ENCODE measurements around the gene TRERF1. TPM values are rescaled to one million over a fixed set of nuclear protein-coding genes. Genes with fewer than 3 reads are reported as not detected.
A peak's percentile ranks its signal among the peaks of the same experiment; 100 is the strongest.

The TRERF1 gene
- total and polyA plus RNA-seq, 2 of the 8 experiments (the other 6 are each of a cell fraction or from before 2014, with no cell fraction given), result 10.8 to 21.5 TPM

GRCh38 chr6:42236030-42236429 lies 215.7 kb downstream of the TRERF1 start:
- Histone ChIP-seq H3K23ac (ENCODE audit: insufficient read length) (no peak overlapping the region), H3K9me3 (ENCODE audit: insufficient read depth in 2 of 2, low read depth in 1 of 2, low read length in 1 of 2) (no peaks in the 10 kb centered on the region), H3K14ac (ENCODE audit: insufficient read length) (no peak overlapping the region), H3K27me3 (replicated peaks in 1 of 4; ENCODE audit: control insufficient read depth in 3 of 4, extremely low read depth in 1 of 4, insufficient read depth in 3 of 4, low read length in 3 of 4) (no peaks in the 10 kb centered on the region), H2AFZ (ENCODE audit: low read length) (no peak overlapping the region), H3K18ac (ENCODE audit: extremely low read depth, low read length) (no peak overlapping the region), H4K20me1 (replicated peaks in 1 of 2; ENCODE audit: control insufficient read depth in 1 of 2, insufficient read depth in 2 of 2, low read length in 2 of 2) (peaks cover 0 to 1% of the 10 kb centered on the region in 2 experiments), H3K36me3 (ENCODE audit: control insufficient read depth in 2 of 4, insufficient read depth in 4 of 4, low read length in 3 of 4) (peaks cover 3 to 41% (median 20%) of the 10 kb centered on the region in 4 experiments; a peak in 7 of 8 replicates), H3K23me2 (ENCODE audit: low read depth, low read length) (no peaks in the 10 kb centered on the region), H3K4ac (replicated peaks; ENCODE audit: insufficient read length, low read depth, low read length) (no peak overlapping the region), H3K4me3 (ENCODE audit: extremely low read depth in 1 of 4, insufficient read depth in 2 of 4, low read depth in 3 of 4, low read length in 4 of 4) (no peak overlapping the region), H2AK5ac (ENCODE audit: low read depth, low read length) (no peak overlapping the region), H2BK15ac (ENCODE audit: low read length) (no peak overlapping the region), H3K9ac (replicated peaks in 1 of 4; ENCODE audit: extremely low read depth in 1 of 4, low read depth in 3 of 4, low read length in 3 of 4) (no peak overlapping the region), H2BK12ac (ENCODE audit: low read depth, low read length) (no peak overlapping the region), H2BK5ac (ENCODE audit: low read depth, low read length) (no peak overlapping the region), H3K79me1 (ENCODE audit: low read depth, low read length) (no peaks in the 10 kb centered on the region), H4K5ac (ENCODE audit: insufficient read length, low read depth, low read length) (no peak overlapping the region), H3K56ac (replicated peaks; ENCODE audit: insufficient read length, low read depth, low read length) (no peak overlapping the region), H4K91ac (replicated peaks; ENCODE audit: insufficient read length, low read length) (no peak overlapping the region), H2BK20ac (ENCODE audit: low read length) (no peak overlapping the region), H3K4me1 (replicated peaks in 1 of 4; ENCODE audit: control insufficient read depth in 3 of 4, insufficient read depth in 4 of 4, low read length in 3 of 4) (no peaks in the 10 kb centered on the region; a peak in 1 of 7 replicates), H4K8ac (ENCODE audit: extremely low read depth, insufficient read depth, low read length) (0 out of 2 replicates have a peak overlapping the region, but pooled peaks have one; percentile 6), H3K79me2 (ENCODE audit: control insufficient read depth in 1 of 2, insufficient read depth in 2 of 2, low read length in 2 of 2) (no peaks in the 10 kb centered on the region), H3K27ac (ENCODE audit: low read depth, low read length) (no peak overlapping the region), H2BK120ac (replicated peaks; ENCODE audit: low read depth, low read length) (no peak overlapping the region), H3K4me2 (ENCODE audit: insufficient read depth in 1 of 2, low read depth in 2 of 2, low read length in 2 of 2) (no peak overlapping the region)
- DNase-seq (ENCODE audit: low read depth in 1 of 2, low spot score in 2 of 2) (no peak), FAIRE-seq (no peak)
- 83% methylated on average over 5 of the region's 9 CpGs; no CpG with 5 or more reads in 1 of the 2 experiments for WGBS, 2 experiments (ENCODE audit: extremely low coverage in 1 of 2, insufficient coverage in 1 of 2, insufficient read length in 1 of 2, insufficient replicate concordance in 2 of 2, low coverage in 1 of 2, low lambda C conversion rate in 2 of 2, missing lambda C conversion rate in 1 of 2)
- ChIA-PET CTCF (ENCODE audit: partially characterized antibody) (interaction anchor here (0.8 to 1.7 kb wide), 2 partner anchors 21 to 312 kb away, joined by 3 to 6 read pairs; no protein-coding TSS in a partner anchor), POLR2A (ENCODE audit: partially characterized antibody) (interaction anchor here (0.6 kb wide), 2 partner anchors 122 to 178 kb away, joined by 3 read pairs; no protein-coding TSS in a partner anchor)
- TF ChIP-seq SIN3A (conservative IDR thresholded peaks at IDR 0.05 in 1 of 2, IDR thresholded peaks at IDR 0.05 in 1 of 2; ENCODE audit: low read depth in 1 of 2, low read length in 2 of 2) (no peak), POLR2AphosphoS5 (IDR thresholded peaks at IDR 0.05; ENCODE audit: low read depth, low read length) (no peak), FOSL1 (IDR thresholded peaks at IDR 0.05; ENCODE audit: insufficient read depth, low read depth, low read length) (no peak)

Measured in H1 (cell line).